ENCODE measurements around the gene OGFOD2.

Gene OGFOD2

DNA sequence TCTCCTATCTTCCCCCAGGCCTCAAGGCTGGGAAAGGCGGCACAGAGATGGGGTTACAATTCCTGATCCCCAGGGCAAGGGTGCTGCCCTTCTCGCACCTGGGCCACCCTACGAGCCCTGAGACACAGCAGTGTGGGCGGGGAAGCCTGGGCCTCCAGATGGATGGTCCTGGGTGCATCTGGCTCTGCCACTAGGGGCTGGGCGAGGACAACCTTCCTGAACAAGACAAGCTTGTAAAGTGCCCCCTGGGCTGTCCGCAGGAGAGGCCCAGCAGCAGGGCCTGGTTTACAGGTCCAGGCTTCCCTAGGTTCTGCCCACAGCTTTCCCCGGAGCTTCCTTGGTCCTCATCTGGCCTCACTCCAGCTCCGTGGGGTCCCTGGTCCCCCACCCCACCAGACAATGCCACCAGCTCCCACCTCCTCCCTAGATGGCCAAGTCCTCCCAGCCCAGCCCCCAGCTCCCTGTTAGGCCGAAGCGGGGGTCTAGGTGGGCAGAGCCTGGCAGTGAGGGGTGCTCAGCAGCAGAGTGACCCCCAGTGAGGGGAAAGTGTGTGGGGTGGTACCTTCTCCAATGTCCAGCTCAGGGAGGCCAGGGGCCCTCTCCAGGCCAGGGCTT, 14.3 kb downstream of the OGFOD2 start:
- DNase-seq: no peak

- no peak for DNase-seq
These were observed 14.9 kb downstream of the OGFOD2 start for GRCh38 chr12:122989874-122990419.

DNA sequence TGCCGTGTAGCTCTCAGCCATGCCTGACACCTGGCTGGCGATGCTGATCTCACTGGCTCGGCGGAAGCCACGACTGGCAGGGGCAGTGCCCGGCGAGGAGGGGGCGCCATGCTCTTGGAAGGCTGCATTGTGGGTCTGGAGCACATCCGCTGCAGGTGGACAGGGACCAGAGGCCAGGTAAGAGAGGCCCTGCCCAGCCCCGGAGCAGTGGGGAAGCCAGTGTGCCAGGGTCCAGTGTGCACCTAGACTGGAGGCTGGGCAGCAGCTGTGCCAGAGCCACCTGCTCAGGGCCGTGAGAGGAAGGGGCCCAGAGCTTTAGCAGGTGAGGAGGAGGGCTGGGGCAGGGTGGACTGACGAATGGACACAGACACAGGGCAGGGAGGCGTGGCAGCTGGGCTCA, 15.5 kb downstream of the OGFOD2 start:
- DNase-seq: no peak

DNA sequence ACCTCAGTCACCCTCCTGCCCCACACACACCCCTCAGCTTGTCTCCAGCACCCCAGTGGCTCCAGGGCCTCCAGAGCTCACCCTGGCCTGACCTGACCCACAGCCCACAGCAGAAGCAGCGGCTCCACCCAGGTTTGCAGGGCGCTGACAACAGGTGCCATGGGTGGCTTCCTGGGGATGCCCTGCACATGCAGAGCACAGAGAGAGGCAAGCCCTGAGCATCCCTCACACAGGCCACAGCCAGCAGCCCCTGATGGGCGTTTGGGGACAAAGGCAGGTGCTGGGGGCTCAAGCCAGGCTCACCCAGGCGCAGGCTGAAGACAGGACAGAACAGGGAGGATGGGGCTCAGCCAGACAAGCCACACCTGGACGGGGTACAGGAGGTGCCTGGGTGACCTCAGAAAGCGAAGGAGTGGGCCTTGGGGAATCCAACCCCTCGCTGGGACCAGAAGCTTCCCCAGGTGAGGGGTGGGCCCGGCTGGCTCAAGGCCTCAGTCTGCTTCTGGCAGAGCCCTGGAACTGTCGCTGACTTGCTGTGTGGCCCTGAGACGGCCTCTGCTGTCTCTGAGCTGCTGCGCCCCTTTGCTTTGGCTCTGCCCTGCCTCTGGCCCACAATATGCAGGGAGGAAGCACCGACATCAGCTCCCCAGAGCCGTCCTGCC, 16.0 kb downstream of the OGFOD2 start:
- no peak for DNase-seq

- DNase-seq: no peak
These were observed 16.7 kb downstream of the OGFOD2 start for GRCh38 chr12:122991623-122992275.

GRCh38 chr12:122992386-122992785, 17.3 kb downstream of the OGFOD2 start:
- DNase-seq: no peak

DNA sequence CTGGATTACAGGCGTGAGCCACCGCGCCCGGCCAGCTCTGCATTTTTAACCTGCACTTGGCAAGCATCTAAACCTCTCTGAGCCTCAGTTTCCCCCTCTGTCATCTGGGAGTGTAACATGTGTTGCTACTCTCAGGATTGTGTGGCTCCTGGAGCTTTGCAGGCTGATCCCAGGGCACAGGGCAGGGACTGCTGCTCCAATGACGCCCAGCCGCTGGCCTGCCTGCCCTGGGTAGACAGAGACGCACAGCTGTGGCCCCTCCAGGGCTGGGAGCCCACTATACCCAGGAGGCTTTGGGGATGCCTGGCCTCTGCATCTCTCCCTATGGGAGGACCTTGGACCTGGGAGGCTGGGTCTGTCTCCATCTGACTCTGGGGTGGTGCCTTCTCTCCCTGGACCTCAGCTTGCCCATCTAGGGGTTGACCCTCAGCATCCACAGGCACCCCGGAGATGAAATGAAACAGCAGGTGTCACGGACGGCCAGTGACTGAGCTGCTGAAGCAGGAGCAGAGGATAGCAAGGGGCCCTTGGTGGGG, 19.2 kb downstream of the OGFOD2 start:
- no peak for DNase-seq

DNA sequence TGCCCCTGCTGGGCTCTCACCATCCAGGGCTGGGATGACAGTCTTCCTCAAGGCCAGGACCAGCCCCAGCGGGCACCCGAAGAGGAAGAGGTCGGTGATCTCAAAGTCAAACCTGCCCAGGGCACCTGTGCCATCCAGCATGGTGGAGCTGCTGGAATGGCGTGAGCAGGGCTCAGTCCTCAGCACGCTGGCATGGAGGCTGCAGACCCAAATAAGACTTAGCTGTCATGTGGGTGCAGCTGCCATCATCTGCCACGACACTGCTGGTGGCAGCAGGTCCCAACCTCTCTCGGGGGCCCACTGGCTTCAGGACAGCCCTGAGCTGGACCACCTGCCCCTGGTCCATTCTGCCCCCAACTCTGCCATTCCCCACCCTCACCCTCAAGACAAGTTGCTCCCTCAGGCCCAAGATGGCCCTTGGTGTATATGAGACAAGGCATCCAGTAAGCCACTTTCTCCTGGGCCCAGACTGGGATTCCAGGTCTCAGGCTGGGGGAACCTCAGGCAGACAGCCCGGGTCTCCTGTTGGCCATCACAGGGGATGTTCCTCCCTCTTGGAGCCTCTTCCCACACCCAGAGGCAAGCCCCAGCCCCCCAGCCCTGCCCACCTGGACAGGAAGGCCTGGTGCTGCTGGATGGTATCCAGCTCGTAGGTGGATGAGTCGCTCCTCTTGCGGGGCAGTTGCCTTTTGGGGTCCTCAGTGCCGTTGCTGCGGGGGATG, 19.9 kb downstream of the OGFOD2 start:
- no peak for DNase-seq

GRCh38 chr12:122995503-122996187, 20.6 kb downstream of the OGFOD2 start:
- no peak for DNase-seq

DNA sequence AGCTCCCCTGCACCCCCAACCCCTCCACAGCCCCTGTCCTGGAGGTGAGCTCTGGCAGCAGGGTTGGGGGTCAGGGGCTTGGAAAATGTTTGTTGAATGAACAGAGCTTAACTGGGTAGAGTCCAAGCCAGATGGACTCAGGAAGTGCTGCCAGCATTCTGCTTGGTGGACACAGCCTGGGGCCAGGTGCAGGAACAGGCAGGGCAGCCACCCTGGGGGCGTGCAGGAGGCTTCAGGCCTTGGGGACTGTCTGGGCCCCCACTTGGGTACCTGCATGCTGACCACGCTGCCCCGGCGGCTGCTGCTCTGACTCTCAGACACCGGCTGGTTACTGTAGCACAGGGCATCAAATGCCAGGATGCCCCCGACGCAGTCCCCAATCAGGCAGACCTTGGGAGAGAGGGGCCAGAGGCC, 21.2 kb downstream of the OGFOD2 start:
- DNase-seq: no peak

- no peak for DNase-seq
These were observed 21.7 kb downstream of the OGFOD2 start for GRCh38 chr12:122996621-122997342.

GRCh38 chr12:122997343-122998250, 22.6 kb downstream of the OGFOD2 start:
- DNase-seq: no peak

GRCh38 chr12:122998316-122998715, 23.3 kb downstream of the OGFOD2 start:
- DNase-seq: no peak

GRCh38 chr12:122999196-122999946, 24.3 kb downstream of the OGFOD2 start:
- DNase-seq: no peak

- no peak for DNase-seq
These were observed 25.0 kb downstream of the OGFOD2 start for GRCh38 chr12:122999986-123000420.

- no peak for DNase-seq
These were observed 25.5 kb downstream of the OGFOD2 start for GRCh38 chr12:123000578-123000977.

DNA sequence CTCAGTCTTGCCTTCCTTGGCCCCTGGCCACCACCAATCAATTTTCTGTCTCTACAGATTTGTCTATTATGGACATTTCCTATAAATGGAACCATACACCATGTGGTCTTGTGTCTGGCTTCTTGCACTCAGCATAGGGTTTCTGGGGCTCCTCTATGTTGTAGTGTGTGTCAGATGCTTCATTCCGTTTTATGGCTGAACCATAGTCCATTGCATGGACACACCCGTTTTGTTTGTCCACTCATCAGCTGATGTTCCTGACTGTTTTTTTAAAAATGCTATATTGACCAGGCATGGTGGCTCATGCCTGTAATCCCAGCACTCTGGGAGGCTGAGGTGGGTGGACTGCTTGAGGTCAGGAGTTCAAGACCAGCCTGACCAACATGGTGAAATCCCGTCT, 26.4 kb downstream of the OGFOD2 start:
- DNase-seq: no peak

- DNase-seq: no peak
These were observed 28.2 kb downstream of the OGFOD2 start for GRCh38 chr12:123003257-123003656.

- no peak for DNase-seq
These were observed 29.2 kb downstream of the OGFOD2 start for GRCh38 chr12:123004287-123004686.
